SU-DHL-6 (cell line): ENCODE data around the gene PSAPL1.

Source experiments
- H2AFZ ChIP-seq: fragments of 200-600 bp; sonication (generic); 2 replicates; pipeline ENCODE4 v1.6.1; 2014; ENCODE audit warnings: low read depth, mild to moderate bottlenecking, moderate library complexity, mixed read lengths, antibody characterized with exemption, low read length; ENCODE audit not compliant: severe bottlenecking
- H3F3A ChIP-seq: fragments of 200-600 bp; shearing (Covaris generic); 2 replicates; pipeline ENCODE4 v1.6.0; 2016; ENCODE audit warnings: antibody characterized with exemption, mild to moderate bottlenecking; ENCODE audit not compliant: insufficient read depth
- H3K27ac ChIP-seq: fragments of 200-600 bp; sonication (generic); 2 replicates; pipeline ENCODE4 v1.5.1; 2016; ENCODE audit warnings: low read depth, mild to moderate bottlenecking, low read length, moderate library complexity, mixed read lengths
- H3K27me3 ChIP-seq: fragments of 200-600 bp; sonication (generic), shearing (Covaris generic); 2 replicates; pipeline ENCODE4 v1.6.0; 2014; ENCODE audit warnings: mild to moderate bottlenecking, low read length
- H3K36me3 ChIP-seq: fragments of 200-600 bp; sonication (generic); 2 replicates; pipeline ENCODE4 v1.6.1; 2014; ENCODE audit warnings: mild to moderate bottlenecking, low read length, mixed read lengths
- H3K4me2 ChIP-seq: fragments of 300-600, 200-600 bp; shearing (Covaris generic), sonication (generic); 2 replicates; pipeline ENCODE4 v1.6.0; 2014; ENCODE audit warnings: low read length, low read depth, mild to moderate bottlenecking; ENCODE audit not compliant: poor library complexity, severe bottlenecking
- H3K4me3 ChIP-seq: fragments of 200-600 bp; sonication (generic); 2 replicates; pipeline ENCODE4 v1.5.1; 2014; ENCODE audit warnings: antibody characterized with exemption, low read length, mild to moderate bottlenecking, mixed read lengths; ENCODE audit not compliant: insufficient read depth, poor library complexity, severe bottlenecking
- H3K79me2 ChIP-seq: fragments of 200-600 bp; sonication (generic); 2 replicates; pipeline ENCODE4 v1.6.1; 2014; ENCODE audit warnings: mild to moderate bottlenecking, low read length, moderate library complexity; ENCODE audit not compliant: insufficient read depth
- H3K9ac ChIP-seq: fragments of 200-600 bp; sonication (generic); 2 replicates; pipeline ENCODE4 v1.7.0; 2014; ENCODE audit warnings: mild to moderate bottlenecking, low read length
- H3K9me2 ChIP-seq: fragments of 200-600 bp; sonication (generic); replicated peaks from 2 replicates; pipeline ENCODE4 v1.6.1; 2014; ENCODE audit warnings: low read length; ENCODE audit not compliant: insufficient read depth
- H3K9me3 ChIP-seq: fragments of 200-600 bp; sonication (generic); 2 replicates; pipeline ENCODE4 v1.6.1; 2014; ENCODE audit warnings: low read length, mixed read lengths; ENCODE audit not compliant: insufficient read depth
- H4K20me1 ChIP-seq: fragments of 200-600 bp; sonication (generic); 2 replicates; pipeline ENCODE4 v1.6.1; 2014; ENCODE audit warnings: low read depth, mild to moderate bottlenecking, antibody characterized with exemption, low read length, moderate library complexity, mixed read lengths
- CTCF ChIP-seq: fragments of 200-600 bp; sonication (generic); IDR thresholded peaks from one replicate; pipeline ENCODE4 v1.5.1; 2017; ENCODE audit warnings: antibody characterized with exemption, mild to moderate bottlenecking, low read length, moderate library complexity; ENCODE audit not compliant: insufficient read depth, poor library complexity, severe bottlenecking
- EZH2phosphoT487 ChIP-seq: fragments of 200-600 bp; sonication (generic), shearing (Covaris generic); conservative IDR thresholded peaks from 2 replicates; pipeline ENCODE4 v1.6.1; 2018; ENCODE audit warnings: mild to moderate bottlenecking, antibody characterized with exemption, low read length, moderate library complexity, mixed read lengths

The PSAPL1 gene

GRCh38 chr4:7392438-7393421 is 42.0 kb downstream of the PSAPL1 start:
- Histone ChIP-seq H3F3A (no peaks in the 10 kb centered on the region), H3K27ac (no peak overlapping the region), H3K36me3 (no peaks in the 10 kb centered on the region), H3K27me3 (no peaks in the 10 kb centered on the region), H3K9me3 (no peaks in the 10 kb centered on the region), H3K9ac (no peak overlapping the region), H3K9me2 (no peaks in the 10 kb centered on the region), H3K4me2 (no peak overlapping the region), H4K20me1 (no peaks in the 10 kb centered on the region), H3K4me3 (no peak overlapping the region), H2AFZ (no peak overlapping the region), H3K79me2 (no peaks in the 10 kb centered on the region)
- no peak for TF ChIP-seq EZH2phosphoT487
- no peak for TF ChIP-seq CTCF

GRCh38 chr4:7391637-7392437 is 42.9 kb downstream of the PSAPL1 start:
- Histone ChIP-seq H2AFZ (no peak overlapping the region), H3K27me3 (no peaks in the 10 kb centered on the region), H3K4me3 (no peak overlapping the region), H4K20me1 (no peaks in the 10 kb centered on the region), H3K79me2 (no peaks in the 10 kb centered on the region), H3K9me2 (no peaks in the 10 kb centered on the region), H3K4me2 (no peak overlapping the region), H3K9me3 (no peaks in the 10 kb centered on the region), H3F3A (no peaks in the 10 kb centered on the region), H3K36me3 (no peaks in the 10 kb centered on the region), H3K27ac (no peak overlapping the region), H3K9ac (no peak overlapping the region)
- TF ChIP-seq CTCF (no peak), EZH2phosphoT487 (no peak)

GRCh38 chr4:7390906-7391636 is 43.7 kb downstream of the PSAPL1 start:
- no peak overlapping the region for H2AFZ ChIP-seq
- no peak overlapping the region for H3K4me2 ChIP-seq
- no peaks in the 10 kb centered on the region for H3K36me3 ChIP-seq
- no peak overlapping the region for H3K4me3 ChIP-seq
- H3K79me2 ChIP-seq: no peaks in the 10 kb centered on the region
- H3K27ac ChIP-seq: no peak overlapping the region
- TF ChIP-seq CTCF (no peak), EZH2phosphoT487 (no peak)
- no peaks in the 10 kb centered on the region for H4K20me1 ChIP-seq
- H3K9me3 ChIP-seq: no peaks in the 10 kb centered on the region
- H3K9ac ChIP-seq: no peak overlapping the region
- H3K9me2 ChIP-seq: no peaks in the 10 kb centered on the region
- H3F3A ChIP-seq: no peaks in the 10 kb centered on the region
- H3K27me3 ChIP-seq: no peaks in the 10 kb centered on the region
